Ammon's horn (tissue), 1 donor: ENCODE results near the gene DOCK3.

Experiments used
- DNase-seq: peaks from one replicate; pipeline ENCODE4 v3.0.0-alpha.2; 2016; ENCODE audit warnings: low spot score

DOCK3 gene

DNA sequence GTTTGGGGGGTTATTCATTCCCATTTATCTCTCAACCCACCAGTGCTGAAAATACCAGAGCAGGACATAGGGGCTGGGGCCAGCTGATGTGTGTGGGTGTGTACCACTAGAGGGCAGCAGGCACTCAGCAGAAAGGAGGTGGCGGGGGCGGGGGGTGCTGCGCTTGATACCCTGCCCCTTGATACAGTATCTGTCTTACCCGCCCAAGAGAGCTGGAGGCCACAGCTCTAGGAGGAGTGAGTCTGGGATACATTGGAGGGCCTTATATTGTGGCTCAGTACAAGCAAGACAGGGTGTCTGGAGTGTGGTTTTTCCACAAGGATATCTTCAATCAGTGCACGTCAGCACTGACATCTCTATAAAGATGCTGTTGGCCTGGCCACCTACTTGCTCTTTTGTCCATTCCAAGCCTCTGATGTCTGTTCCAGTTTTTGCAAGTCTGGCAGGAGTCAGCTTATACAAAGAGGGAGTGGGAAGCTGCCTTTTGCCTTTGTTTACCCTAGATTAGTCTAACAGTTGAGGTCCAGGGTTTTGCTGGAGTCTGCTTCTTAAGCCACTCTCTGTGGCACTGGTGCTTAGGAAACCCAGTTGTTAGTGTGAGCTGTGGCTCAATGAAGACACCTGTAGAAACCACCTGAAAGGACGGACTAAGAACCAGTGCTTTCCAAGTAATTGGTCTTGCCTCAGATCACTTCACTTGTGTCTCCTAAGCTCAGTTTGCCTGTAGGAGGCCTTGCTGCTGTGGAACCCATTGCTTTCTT lies 714.9 kb downstream of the DOCK3 start:
- peak; percentile 70 for DNase-seq

DNA sequence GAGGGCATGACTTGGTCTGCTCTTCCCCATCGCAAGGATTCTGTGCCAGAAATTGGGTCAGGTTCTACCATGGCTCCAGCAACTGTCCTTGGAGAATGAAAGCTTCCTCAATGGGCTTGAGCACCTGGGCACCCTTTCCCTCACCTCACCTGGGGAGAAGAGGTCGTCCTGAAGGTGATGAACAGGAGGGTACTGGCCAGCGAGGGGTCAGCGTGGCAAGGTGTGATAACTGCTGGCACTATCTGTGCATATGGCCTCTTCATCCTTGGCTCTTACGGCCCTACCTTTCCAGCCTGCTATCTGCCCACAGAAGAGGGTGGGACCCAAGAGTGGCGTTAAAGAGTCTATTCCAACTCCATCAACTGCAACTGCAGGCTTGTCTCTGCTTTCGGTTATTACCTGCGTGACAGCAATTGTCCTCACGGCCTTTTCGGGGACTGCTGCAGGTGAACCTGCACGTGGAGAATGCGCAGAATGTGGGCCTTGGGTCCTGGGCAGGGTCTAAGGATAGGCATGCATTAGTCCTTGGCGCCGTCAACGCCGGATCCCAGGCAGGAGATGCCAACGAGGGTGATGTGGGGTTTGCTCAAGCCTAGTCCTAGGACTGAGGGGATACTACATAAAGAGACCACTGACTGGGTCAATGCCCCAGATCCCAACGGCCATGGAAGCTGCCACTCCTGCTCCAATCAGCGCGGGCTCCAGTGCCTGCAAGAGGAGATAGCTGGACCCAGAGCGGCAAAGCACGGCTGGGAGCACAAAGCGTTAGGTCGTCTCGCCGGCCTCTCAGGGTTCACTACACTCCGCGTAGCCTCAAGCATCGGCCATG lies 715.7 kb downstream of the DOCK3 start:
- DNase-seq = no peak

DNA sequence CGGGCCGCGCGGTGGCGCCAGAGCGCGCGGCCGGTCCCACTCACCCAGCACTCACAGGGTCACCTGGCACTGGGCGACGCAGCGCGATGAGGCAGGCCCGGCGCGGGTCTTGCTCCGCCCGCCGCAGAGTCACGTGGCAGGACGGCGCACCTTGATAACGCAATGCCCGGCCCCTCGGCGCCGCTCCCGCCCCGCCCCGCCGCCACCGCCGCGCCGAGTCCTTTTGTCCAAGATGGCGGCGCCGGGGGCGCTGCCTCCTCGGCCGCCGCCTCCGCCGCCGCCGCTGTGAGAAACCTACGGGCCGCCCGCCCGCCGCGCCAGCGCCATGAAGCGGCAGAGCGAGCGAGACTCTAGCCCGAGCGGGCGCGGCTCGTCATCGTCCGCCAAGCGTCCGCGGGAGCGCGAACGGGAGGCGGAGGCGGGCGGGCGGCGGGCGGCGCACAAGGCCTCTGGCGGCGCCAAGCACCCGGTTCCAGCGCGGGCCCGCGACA lies 716.4 kb downstream of the DOCK3 start, which contains the start of gene RBM15B:
Gene RBM15B, plus strand, starts transcription at position 211 of the 491 bp plus-strand sequence. Its CDS starts 115 bp downstream, at position 326.
- DNase-seq = peak; percentile 97

DNA sequence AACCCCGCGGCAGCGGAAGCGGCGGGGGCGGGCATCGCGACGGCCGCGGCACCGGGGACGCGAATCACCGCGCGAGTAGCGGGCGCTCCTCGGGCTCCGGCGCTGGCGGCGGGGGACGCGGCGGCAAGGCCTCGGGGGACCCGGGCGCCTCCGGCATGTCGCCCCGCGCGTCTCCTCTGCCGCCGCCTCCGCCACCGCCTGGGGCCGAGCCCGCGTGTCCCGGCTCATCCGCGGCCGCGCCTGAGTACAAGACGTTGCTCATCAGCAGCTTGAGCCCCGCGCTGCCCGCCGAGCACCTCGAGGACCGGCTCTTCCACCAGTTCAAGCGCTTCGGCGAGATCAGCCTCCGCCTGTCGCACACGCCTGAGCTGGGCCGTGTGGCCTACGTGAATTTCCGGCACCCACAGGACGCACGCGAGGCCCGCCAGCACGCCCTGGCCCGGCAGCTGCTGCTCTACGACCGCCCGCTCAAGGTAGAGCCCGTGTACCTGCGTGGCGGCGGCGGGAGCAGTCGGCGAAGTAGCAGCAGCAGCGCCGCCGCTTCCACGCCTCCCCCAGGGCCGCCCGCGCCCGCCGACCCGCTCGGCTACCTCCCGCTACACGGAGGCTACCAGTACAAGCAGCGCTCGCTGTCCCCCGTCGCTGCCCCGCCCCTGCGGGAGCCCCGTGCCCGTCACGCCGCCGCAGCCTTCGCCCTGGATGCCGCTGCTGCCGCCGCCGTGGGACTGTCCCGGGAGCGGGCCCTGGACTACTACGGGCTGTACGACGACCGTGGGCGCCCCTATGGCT lies 717.0 kb downstream of the DOCK3 start:
- no peak for DNase-seq

DNA sequence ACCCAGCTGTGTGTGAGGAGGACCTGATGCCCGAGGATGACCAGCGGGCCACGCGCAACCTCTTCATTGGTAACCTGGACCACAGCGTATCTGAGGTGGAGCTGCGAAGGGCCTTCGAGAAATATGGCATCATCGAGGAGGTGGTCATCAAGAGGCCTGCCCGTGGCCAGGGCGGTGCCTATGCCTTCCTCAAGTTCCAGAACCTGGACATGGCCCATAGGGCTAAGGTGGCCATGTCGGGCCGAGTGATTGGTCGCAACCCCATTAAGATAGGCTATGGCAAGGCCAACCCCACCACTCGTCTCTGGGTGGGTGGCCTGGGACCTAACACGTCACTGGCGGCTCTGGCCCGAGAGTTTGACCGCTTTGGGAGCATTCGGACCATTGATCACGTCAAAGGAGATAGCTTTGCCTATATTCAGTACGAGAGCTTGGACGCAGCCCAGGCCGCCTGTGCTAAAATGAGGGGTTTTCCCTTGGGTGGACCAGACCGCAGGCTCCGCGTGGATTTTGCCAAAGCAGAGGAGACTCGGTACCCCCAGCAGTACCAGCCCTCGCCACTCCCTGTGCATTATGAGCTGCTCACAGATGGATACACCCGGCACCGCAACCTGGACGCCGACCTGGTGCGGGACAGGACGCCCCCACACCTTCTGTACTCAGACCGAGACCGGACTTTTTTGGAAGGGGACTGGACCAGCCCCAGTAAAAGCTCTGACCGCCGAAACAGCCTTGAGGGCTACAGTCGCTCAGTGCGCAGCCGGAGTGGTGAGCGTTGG lies 717.8 kb downstream of the DOCK3 start:
- no peak for DNase-seq

DNA sequence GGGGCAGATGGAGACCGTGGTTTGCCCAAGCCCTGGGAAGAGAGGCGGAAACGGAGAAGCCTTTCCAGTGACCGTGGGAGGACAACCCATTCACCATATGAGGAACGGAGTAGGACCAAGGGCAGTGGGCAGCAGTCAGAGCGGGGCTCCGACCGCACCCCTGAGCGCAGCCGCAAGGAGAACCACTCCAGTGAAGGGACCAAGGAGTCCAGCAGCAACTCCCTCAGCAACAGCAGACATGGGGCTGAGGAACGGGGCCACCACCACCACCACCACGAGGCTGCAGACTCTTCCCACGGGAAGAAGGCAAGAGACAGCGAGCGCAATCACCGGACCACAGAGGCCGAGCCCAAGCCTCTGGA lies 718.4 kb downstream of the DOCK3 start:
- no peak for DNase-seq

DNA sequence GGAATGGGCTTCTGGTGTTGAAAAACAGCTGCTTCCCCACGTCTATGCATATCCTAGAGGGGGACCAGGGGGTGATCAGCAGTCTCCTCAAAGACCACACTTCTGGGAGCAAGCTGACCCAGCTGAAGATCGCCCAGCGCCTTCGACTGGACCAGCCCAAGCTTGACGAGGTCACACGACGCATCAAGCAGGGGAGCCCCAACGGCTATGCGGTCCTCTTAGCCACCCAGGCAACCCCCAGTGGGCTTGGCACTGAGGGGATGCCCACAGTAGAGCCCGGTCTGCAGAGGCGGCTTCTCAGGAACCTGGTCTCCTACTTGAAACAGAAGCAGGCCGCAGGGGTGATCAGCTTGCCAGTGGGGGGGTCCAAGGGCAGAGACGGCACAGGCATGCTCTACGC lies 718.8 kb downstream of the DOCK3 start:
- no peak for DNase-seq

DNA sequence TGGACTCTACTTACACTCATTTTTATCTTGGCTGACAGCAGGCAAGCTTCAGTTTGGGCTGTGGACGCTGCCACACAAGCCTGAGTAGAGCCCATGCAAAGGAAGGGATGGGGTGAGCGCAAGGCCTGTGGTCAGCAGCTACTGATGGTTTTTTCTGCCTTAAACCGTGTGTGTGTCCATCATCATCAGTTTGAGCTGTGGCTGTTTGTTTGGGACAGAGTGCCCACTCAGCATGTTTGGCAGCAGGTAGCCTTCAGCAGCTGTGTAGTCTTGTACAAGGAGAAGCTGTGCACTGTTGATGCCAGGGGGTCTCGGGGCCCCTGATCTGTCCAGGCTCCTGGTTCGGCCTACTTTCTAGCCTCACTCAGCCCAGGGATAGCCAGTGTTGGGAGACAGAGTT lies 719.8 kb downstream of the DOCK3 start:
- DNase-seq = no peak

DNA sequence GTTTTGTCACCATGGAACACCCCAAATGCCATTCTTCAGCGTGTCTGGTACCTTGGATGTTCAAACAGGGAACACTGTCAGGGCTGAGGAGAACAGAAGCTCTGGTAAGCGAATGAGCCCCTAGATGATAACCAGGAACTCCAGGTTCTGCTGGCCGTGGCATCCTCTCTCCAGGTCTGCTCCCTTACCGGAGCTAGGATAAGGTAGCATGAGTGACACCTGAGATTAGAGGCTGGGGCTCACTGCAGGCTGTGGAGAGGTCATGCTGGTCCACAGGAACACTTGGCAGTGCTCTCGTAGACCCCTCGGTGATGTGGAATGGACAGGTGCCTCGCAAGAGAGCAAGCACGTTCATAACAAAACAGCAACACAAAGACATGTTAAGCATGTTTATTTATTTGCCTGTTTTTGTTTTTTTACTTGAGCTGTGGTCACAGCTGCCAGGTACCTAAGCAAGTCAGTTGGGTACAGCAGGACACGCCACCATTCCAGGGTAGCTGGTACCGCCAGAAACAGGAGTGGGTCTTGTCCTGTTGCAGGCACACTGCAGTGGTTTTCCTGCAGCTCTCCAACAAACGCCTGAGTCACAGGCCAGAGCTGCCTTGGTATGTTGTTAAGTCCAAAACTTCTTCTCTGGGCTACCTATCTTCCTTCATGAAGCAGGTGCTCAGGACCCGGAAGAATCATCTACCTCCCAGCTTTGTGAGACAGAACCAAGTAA lies 720.9 kb downstream of the DOCK3 start:
- no peak for DNase-seq

DNA sequence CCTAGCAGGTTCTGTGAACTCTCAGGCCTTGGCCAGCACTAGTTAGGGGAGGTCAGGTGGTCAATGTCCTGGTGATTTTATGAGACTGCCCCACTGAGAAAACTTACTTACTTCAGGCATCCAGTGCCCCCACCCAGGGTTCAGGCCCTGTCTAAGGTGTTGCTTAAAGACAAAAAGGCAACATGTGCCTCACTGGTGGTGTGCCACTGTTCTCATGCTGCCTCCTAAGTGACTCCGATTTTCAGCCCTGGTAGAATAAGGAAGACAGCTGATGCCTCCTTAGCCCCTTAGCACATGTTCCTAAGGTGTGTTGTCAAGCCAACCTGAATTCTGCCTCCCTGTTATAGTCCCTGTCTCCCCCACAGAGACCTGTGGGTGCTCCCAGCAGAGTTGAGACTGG lies 721.7 kb downstream of the DOCK3 start:
- no peak for DNase-seq

DNA sequence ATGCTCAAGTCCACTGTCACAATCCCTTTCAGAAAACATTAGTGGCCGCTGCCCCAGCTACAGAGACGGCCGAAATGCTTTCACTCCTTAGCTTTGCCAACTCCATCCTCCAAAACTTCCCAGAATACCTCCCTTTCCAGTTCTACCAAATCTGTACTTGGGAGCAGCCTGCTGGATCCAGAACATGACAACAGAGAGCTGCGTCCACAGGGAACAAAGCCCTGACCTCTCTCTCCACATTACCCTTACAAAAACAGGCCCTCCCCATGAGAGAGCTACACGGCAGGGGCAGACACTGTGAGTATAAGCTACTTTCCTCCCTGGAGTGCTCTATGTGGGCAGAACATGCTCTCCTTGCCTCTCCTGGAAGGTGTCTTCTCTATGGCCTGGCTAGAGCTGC lies 722.7 kb downstream of the DOCK3 start:
- DNase-seq = no peak

DNA sequence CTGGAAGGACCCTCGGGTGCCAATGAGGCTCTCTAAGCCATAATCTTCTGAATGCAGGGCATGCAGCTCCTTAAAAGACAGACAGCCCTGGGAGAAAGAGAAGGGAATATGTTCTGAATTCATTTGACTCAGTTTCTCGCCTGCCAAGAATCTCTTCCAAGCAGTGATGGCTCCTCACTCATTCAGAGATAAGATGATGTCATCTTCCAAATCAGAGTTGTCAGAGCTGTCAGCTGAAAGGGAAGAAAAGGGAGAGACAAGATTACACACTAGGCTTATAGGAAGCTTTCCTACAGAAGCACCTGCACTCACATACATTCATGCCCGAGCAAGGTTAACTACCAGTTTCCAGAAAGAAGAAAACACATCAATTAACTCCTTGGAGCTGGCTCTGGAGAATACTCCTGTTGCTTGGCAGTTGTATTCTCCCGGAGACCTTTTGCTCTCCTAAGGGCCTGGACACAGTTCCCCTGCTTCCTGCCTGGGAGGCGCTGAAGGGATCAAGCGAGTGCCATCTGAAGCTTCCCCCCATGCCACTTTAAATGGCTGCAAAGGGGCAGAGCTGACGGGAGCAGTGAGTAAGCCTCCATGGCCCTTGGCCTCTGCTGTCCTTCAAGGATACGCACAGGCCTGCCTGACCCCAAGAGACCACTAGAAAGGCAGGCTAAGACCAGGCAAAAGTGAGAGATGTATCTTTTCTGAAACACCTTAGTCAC lies 724.0 kb downstream of the DOCK3 start:
- DNase-seq = no peak

DNA sequence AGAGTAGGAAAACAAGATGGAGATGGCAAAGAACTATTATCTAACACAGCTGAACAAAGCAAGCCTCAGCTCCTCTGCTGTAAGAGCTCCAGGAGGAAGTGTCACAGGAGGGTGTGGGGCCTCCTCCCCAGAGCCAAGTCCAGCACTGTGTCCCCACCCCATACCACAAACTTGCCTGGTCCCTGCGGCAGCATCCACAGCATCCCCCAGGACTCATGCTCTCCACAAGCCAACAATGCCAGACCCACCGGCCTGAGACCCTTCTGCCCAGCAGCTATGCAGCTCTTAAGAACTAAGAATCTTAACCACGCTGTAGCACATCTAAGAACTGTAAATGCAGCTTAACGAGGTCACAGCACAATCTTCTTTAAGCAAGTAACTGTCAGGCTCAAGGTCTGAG lies 725.4 kb downstream of the DOCK3 start:
- no peak for DNase-seq

DNA sequence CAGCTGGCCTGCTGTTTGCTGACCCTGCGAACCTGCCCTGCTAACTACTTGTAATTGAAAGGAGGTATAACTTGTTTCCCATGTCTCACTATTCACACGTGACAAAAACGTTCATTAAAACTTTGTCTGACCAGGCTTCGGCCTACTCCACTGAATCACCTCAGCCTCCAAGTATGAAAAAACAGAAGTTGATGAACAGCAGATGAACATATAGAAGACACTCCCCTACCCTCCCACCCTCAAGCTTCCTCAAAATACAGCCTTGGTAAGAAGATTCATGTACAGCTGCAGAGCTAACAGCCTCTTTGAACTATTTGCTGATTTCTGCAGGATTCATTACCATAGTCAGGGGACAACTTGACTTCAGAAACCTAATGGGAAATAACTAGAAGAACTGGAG lies 727.0 kb downstream of the DOCK3 start:
- no peak for DNase-seq

DNA sequence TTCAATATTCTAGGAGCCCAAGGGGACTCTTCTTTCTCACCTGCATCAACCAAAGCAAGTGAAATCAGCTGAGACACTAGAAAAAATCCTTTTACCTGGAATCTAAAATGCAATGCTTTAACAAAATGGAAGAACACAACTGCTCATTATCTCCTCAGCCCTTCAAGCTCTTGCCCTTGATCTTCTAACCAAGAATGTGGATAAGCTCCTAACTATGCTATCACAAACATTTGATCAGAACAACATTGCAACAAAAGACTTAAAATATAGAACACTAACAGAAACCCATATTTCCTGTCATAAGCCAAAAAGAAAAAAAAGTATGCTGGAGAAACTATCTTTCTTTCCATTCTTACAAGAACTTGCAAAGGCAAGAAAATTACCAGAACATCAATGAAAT lies 728.9 kb downstream of the DOCK3 start:
- DNase-seq = no peak

DNA sequence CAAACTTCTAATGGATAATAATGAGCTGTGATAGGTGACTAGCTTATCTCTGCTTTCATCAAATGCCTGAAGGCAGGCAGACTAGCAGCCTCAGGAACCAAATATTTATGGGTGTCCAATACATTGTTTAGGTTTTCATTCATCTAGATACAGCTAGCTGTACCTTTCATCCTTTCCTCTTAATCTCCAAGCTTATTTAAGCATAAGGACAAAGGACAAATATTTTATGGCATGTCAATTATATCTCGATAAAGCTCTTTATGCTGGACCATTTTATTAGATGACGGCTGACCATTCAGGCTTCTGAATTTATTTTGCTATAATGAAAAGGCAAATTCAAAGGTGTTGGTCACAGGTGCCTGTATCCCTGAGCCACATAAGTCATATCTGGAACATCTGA lies 733.3 kb downstream of the DOCK3 start:
- DNase-seq = no peak

DNA sequence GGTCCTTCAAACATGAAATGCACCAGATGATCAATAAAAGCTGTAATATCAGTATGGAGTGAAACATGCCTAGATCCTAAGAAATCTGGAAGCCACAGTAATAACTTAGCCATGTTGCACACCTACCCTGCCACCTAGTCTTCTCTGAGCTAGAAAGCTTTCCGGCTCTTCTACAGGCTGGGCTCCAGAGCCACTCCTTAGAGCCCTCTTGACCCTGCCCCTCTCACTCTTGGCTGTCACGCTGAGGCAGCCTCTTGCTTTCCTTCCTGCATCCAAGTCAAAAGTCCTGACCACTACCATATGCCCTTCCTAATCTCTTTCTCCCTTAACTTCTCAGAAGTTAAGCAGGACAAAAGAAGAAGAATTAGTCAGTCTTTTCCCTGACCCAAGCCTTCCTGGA lies 734.1 kb downstream of the DOCK3 start:
- no peak for DNase-seq

DNA sequence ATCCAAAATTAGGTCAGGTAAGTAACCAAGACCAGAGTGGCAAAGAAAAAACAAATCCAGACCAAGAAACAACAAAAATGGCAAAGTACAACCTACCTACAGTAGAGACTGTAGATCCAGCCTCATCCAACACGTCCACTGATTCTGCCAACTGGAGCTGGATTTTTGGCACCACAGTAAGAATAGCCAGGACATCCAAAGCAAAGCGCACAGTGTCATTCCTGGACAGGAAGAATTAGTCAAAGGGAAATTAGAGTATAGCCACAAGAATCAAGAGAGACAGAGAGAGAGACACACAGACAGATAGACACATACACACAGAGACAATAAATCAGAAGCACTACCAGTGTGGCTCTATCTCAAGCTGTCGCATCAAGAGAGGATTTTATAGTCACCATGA lies 747.5 kb downstream of the DOCK3 start:
- no peak for DNase-seq

DNA sequence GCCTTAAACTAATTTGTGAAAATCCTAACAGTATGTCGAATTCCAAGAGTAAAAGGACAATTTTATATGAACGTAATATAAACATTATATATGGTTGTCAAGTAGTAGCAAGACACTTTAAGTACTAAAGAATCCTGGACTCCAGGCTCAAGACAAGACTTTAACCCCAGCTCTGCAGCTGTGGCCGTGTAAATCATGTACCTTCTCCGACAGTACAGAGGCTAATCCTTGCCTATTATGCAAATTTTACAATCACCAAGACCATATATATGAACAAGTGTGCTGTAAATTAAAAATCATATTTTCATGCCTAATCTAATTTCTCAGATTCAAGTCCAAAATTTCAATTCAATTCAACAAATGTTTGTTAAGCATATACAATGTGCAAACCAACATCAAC lies 752.2 kb downstream of the DOCK3 start:
- DNase-seq = no peak

DNA sequence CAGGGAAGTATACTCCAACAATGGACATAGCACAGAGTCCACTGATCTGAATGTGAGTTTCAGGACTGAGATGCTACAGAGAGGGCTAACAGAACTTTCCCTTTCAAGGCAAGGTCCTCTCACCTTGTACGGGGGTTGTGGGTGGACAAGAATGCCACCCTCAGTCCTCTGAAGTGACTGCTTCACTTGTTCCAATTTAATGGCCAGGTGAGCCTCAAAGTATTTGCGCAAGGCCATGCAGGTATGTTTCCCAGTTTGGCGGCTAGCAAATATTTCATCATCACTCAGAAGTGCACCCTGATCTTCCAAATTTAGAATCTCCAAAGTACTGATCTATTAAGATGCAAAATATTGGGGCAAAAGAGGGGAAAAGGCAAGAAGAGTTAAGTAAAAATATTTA lies 754.4 kb downstream of the DOCK3 start:
- DNase-seq = no peak
